ENCODE results near the gene PRDX6.

DNA sequence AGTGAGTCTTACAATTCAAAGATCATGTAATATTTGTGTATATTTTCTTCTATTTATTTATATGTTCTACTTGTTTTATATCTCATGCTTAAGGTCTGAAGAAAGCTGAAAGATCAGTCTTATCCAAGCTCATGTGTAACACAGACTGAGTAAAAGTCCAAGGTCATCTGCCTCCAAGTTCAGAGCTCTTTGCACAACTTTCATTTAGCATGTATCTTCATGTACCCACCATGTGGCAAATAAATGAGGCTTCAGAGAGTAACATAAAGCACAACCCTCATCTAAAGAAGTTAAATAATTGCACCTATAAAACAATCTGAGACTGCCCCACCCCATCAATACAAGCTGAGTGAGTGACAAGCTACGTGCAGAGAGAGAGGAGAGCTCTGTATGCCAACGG lies 38.5 kb upstream of the PRDX6 start:
- no peak for TF ChIP-seq EZH2 (IDR thresholded peaks at IDR 0.05; ENCODE audit: low read depth, low read length, severe bottlenecking)
- TF ChIP-seq, protein P1, sequence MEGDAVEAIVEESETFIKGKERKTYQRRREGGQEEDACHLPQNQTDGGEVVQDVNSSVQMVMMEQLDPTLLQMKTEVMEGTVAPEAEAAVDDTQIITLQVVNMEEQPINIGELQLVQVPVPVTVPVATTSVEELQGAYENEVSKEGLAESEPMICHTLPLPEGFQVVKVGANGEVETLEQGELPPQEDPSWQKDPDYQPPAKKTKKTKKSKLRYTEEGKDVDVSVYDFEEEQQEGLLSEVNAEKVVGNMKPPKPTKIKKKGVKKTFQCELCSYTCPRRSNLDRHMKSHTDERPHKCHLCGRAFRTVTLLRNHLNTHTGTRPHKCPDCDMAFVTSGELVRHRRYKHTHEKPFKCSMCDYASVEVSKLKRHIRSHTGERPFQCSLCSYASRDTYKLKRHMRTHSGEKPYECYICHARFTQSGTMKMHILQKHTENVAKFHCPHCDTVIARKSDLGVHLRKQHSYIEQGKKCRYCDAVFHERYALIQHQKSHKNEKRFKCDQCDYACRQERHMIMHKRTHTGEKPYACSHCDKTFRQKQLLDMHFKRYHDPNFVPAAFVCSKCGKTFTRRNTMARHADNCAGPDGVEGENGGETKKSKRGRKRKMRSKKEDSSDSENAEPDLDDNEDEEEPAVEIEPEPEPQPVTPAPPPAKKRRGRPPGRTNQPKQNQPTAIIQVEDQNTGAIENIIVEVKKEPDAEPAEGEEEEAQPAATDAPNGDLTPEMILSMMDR (IDR thresholded peaks at IDR 0.05; ENCODE audit: control extremely low read depth in 1 of 3, insufficient read depth in 1 of 3, low read depth in 1 of 3, low read length in 3 of 3) = no peak
- no peak for TF ChIP-seq POLR2A (IDR thresholded peaks at IDR 0.05; ENCODE audit: control extremely low read depth in 1 of 2, low read depth in 2 of 2, low read length in 2 of 2)

Measured in H1 (cell line).